SU-DHL-6 (cell line): Measurements from ENCODE around the gene TREM1.
A peak's percentile ranks its signal among the peaks of the same experiment; 100 is the strongest.

Experiments used
- H2AFZ ChIP-seq: fragments of 200-600 bp; sonication (generic); 2 replicates; pipeline ENCODE4 v1.6.1; 2014; ENCODE audit warnings: low read depth, mild to moderate bottlenecking, moderate library complexity, mixed read lengths, antibody characterized with exemption, low read length; ENCODE audit not compliant: severe bottlenecking
- H3F3A ChIP-seq: fragments of 200-600 bp; shearing (Covaris generic); 2 replicates; pipeline ENCODE4 v1.6.0; 2016; ENCODE audit warnings: antibody characterized with exemption, mild to moderate bottlenecking; ENCODE audit not compliant: insufficient read depth
- H3K27ac ChIP-seq: fragments of 200-600 bp; sonication (generic); 2 replicates; pipeline ENCODE4 v1.5.1; 2016; ENCODE audit warnings: low read depth, mild to moderate bottlenecking, low read length, moderate library complexity, mixed read lengths
- H3K27me3 ChIP-seq: fragments of 200-600 bp; sonication (generic), shearing (Covaris generic); 2 replicates; pipeline ENCODE4 v1.6.0; 2014; ENCODE audit warnings: mild to moderate bottlenecking, low read length
- H3K36me3 ChIP-seq: fragments of 200-600 bp; sonication (generic); 2 replicates; pipeline ENCODE4 v1.6.1; 2014; ENCODE audit warnings: mild to moderate bottlenecking, low read length, mixed read lengths
- H3K4me2 ChIP-seq: fragments of 300-600, 200-600 bp; shearing (Covaris generic), sonication (generic); 2 replicates; pipeline ENCODE4 v1.6.0; 2014; ENCODE audit warnings: low read length, low read depth, mild to moderate bottlenecking; ENCODE audit not compliant: poor library complexity, severe bottlenecking
- H3K4me3 ChIP-seq: fragments of 200-600 bp; sonication (generic); 2 replicates; pipeline ENCODE4 v1.5.1; 2014; ENCODE audit warnings: antibody characterized with exemption, low read length, mild to moderate bottlenecking, mixed read lengths; ENCODE audit not compliant: insufficient read depth, poor library complexity, severe bottlenecking
- H3K79me2 ChIP-seq: fragments of 200-600 bp; sonication (generic); 2 replicates; pipeline ENCODE4 v1.6.1; 2014; ENCODE audit warnings: mild to moderate bottlenecking, low read length, moderate library complexity; ENCODE audit not compliant: insufficient read depth
- H3K9ac ChIP-seq: fragments of 200-600 bp; sonication (generic); 2 replicates; pipeline ENCODE4 v1.7.0; 2014; ENCODE audit warnings: mild to moderate bottlenecking, low read length
- H3K9me2 ChIP-seq: fragments of 200-600 bp; sonication (generic); replicated peaks from 2 replicates; pipeline ENCODE4 v1.6.1; 2014; ENCODE audit warnings: low read length; ENCODE audit not compliant: insufficient read depth
- H3K9me3 ChIP-seq: fragments of 200-600 bp; sonication (generic); 2 replicates; pipeline ENCODE4 v1.6.1; 2014; ENCODE audit warnings: low read length, mixed read lengths; ENCODE audit not compliant: insufficient read depth
- H4K20me1 ChIP-seq: fragments of 200-600 bp; sonication (generic); 2 replicates; pipeline ENCODE4 v1.6.1; 2014; ENCODE audit warnings: low read depth, mild to moderate bottlenecking, antibody characterized with exemption, low read length, moderate library complexity, mixed read lengths
- CTCF ChIP-seq: fragments of 200-600 bp; sonication (generic); IDR thresholded peaks from one replicate; pipeline ENCODE4 v1.5.1; 2017; ENCODE audit warnings: antibody characterized with exemption, mild to moderate bottlenecking, low read length, moderate library complexity; ENCODE audit not compliant: insufficient read depth, poor library complexity, severe bottlenecking
- EZH2phosphoT487 ChIP-seq: fragments of 200-600 bp; sonication (generic), shearing (Covaris generic); conservative IDR thresholded peaks from 2 replicates; pipeline ENCODE4 v1.6.1; 2018; ENCODE audit warnings: mild to moderate bottlenecking, antibody characterized with exemption, low read length, moderate library complexity, mixed read lengths

Gene TREM1

GRCh38 chr6:41334482-41335040 lies 48.1 kb upstream of the TREM1 start:
- Histone ChIP-seq H3K27me3 (no peaks in the 10 kb centered on the region), H3K27ac (peak overlapping the region; percentile 96), H3K79me2 (peaks cover 5% of the 10 kb centered on the region; the same call in 1 of the 2 replicates), H4K20me1 (no peaks in the 10 kb centered on the region), H3K36me3 (no peaks in the 10 kb centered on the region), H3K9ac (peak overlapping the region; percentile 63), H3K9me2 (no peaks in the 10 kb centered on the region), H3K4me2 (peak overlapping the region; percentile 80), H3K4me3 (peak overlapping the region; percentile 33), H2AFZ (peak overlapping the region; percentile 48), H3F3A (peaks cover 49% of the 10 kb centered on the region), H3K9me3 (no peaks in the 10 kb centered on the region)
- no peak for TF ChIP-seq EZH2phosphoT487
- TF ChIP-seq CTCF: peak; percentile 68

GRCh38 chr6:41332842-41333736 lies 46.6 kb upstream of the TREM1 start:
- Histone ChIP-seq H3K9ac (peak overlapping the region; percentile 63), H3K4me2 (peak overlapping the region; percentile 80), H3K9me2 (no peaks in the 10 kb centered on the region), H3K9me3 (no peaks in the 10 kb centered on the region), H3K27ac (peak overlapping the region; percentile 96), H3K79me2 (peaks cover 5% of the 10 kb centered on the region; the same call in 1 of the 2 replicates), H4K20me1 (no peaks in the 10 kb centered on the region), H2AFZ (peak overlapping the region; percentile 11), H3K4me3 (no peak overlapping the region), H3F3A (peaks cover 46% of the 10 kb centered on the region), H3K27me3 (no peaks in the 10 kb centered on the region), H3K36me3 (no peaks in the 10 kb centered on the region)
- TF ChIP-seq CTCF: no peak
- no peak for TF ChIP-seq EZH2phosphoT487

- no peak overlapping the region for H2AFZ ChIP-seq
- H3K9me3 ChIP-seq: no peaks in the 10 kb centered on the region
- no peak overlapping the region for H3K4me3 ChIP-seq
- H3K36me3 ChIP-seq: no peaks in the 10 kb centered on the region
- TF ChIP-seq EZH2phosphoT487: no peak
- no peak for TF ChIP-seq CTCF
- no peaks in the 10 kb centered on the region for H4K20me1 ChIP-seq
- H3K4me2 ChIP-seq: peak overlapping the region; percentile 80
- no peaks in the 10 kb centered on the region for H3K9me2 ChIP-seq
- no peaks in the 10 kb centered on the region for H3K27me3 ChIP-seq
- peak overlapping the region; percentile 63 for H3K9ac ChIP-seq
- H3F3A ChIP-seq: peaks cover 42% of the 10 kb centered on the region
- peak overlapping the region; percentile 96 for H3K27ac ChIP-seq
- H3K79me2 ChIP-seq: no peaks in the 10 kb centered on the region; the same call in 1 of the 2 replicates
Measured at GRCh38 chr6:41332241-41332640, 45.8 kb upstream of the TREM1 start.
